ENCODE measurements around the gene PXYLP1. TPM values are rescaled to one million over a fixed set of nuclear protein-coding genes. Genes with fewer than 3 reads are reported as not detected.

Gene PXYLP1
- total and polyA plus RNA-seq, 9 of the 15 experiments (the other 6 are each of a cell fraction or from before 2014, with no cell fraction given): 0.80 to 2.9 (median 1.3) TPM

- TF ChIP-seq REST (IDR thresholded peaks at IDR 0.05; ENCODE audit: borderline replicate concordance) (peak; percentile 43; the same call in 1 of the 2 replicates), REST (CRISPR knock-in tag; IDR thresholded peaks at IDR 0.05; ENCODE audit: low read depth) (no peak), RBM17 (IDR thresholded peaks at IDR 0.05; ENCODE audit: borderline replicate concordance, low read depth, low read length) (no peak), TFAP4 (CRISPR knock-in tag; IDR thresholded peaks at IDR 0.05; ENCODE audit: borderline replicate concordance) (no peak), STAT6 (CRISPR knock-in tag; IDR thresholded peaks at IDR 0.05) (no peak), E2F5 (CRISPR knock-in tag; IDR thresholded peaks at IDR 0.05) (no peak)
Measured at GRCh38 chr3:141235661-141236171, 4.1 kb downstream of the PXYLP1 start (continued).

Measured in K562 (cell line).